PC-3 (cell line): ENCODE results near the gene LIN9. TPM values are rescaled to one million over a fixed set of nuclear protein-coding genes. Genes with fewer than 3 reads are reported as not detected.

Experiments
- ATAC-seq: fragments of 200-7000 bp; cut with Tn5 transposase; 2 replicates; pipeline ENCODE4 v1.9.1; 2020; ENCODE audit warnings: mild to moderate bottlenecking, moderate library complexity
- BruUV-seq: library from RNA; stranded (reverse); fragments of 400-500 nt; replicated peaks from 2 replicates; lab custom pipeline; 2021; lab: Mats Ljungman, UMichigan
- CTCF ChIA-PET: fragments of 300-600 bp; sonication (Branson Sonifier 250); formaldehyde crosslinking; loops from one replicate; lab custom pipeline; 2022; ENCODE audit warnings: antibody characterized with exemption; lab: Charles Lee
- POLR2A ChIA-PET: fragments of 300-600 bp; sonication (Branson Sonifier 250); formaldehyde crosslinking; loops from one replicate; lab custom pipeline; 2022; ENCODE audit warnings: antibody characterized with exemption; ENCODE audit not compliant: unreplicated experiment; lab: Charles Lee
- DNase-seq: peaks from one replicate; pipeline ENCODE4 v3.0.0-alpha.2; 2015
- H2AFZ ChIP-seq: fragments of 300-600 bp; sonication (generic); 2 replicates; pipeline ENCODE4 v1.6.0; 2016; ENCODE audit warnings: antibody characterized with exemption, low read length
- H3F3A ChIP-seq: fragments of 300-600 bp; sonication (generic); one replicate; pipeline ENCODE4 v1.6.0; 2017; ENCODE audit warnings: antibody characterized with exemption, low read length, control low read depth, mild to moderate bottlenecking; ENCODE audit not compliant: unreplicated experiment
- H3K27ac ChIP-seq: fragments of 300-600 bp; sonication (generic); 2 replicates; pipeline ENCODE4 v1.5.1; 2016; ENCODE audit warnings: mild to moderate bottlenecking, low read length
- H3K27me3 ChIP-seq: fragments of 300-600 bp; sonication (generic); 2 replicates; pipeline ENCODE4 v1.6.1; 2016; ENCODE audit warnings: low read length, mixed read lengths
- H3K36me3 ChIP-seq: fragments of 300-600 bp; sonication (generic); 2 replicates; pipeline ENCODE4 v1.6.1; 2016; ENCODE audit warnings: low read depth, mixed run types, low read length, mixed read lengths
- H3K4me1 ChIP-seq: fragments of 300-600 bp; sonication (generic); 2 replicates; pipeline ENCODE4 v1.5.1; 2016; ENCODE audit warnings: low read length; ENCODE audit not compliant: insufficient read depth
- H3K4me2 ChIP-seq: fragments of 300-600 bp; sonication (generic); 2 replicates; pipeline ENCODE4 v1.6.0; 2016; ENCODE audit warnings: low read length
- H3K4me3 ChIP-seq: fragments of 300-600 bp; sonication (generic); 2 replicates; pipeline ENCODE4 v1.5.1; 2016; ENCODE audit warnings: mild to moderate bottlenecking, low read length, mixed read lengths
- H3K79me2 ChIP-seq: fragments of 300-600 bp; sonication (generic); 2 replicates; pipeline ENCODE4 v1.6.1; 2017; ENCODE audit warnings: low read length, mixed read lengths
- H3K9ac ChIP-seq: fragments of 300-600 bp; sonication (generic); 2 replicates; pipeline ENCODE4 v1.6.0; 2016; ENCODE audit warnings: mild to moderate bottlenecking, low read length
- H3K9me2 ChIP-seq: fragments of 300-600 bp; sonication (generic); replicated peaks from 2 replicates; pipeline ENCODE4 v1.6.1; 2016; ENCODE audit warnings: mixed run types, low read length, mixed read lengths
- H3K9me3 ChIP-seq: fragments of 300-600 bp; sonication (generic); 2 replicates; pipeline ENCODE4 v1.6.1; 2016; ENCODE audit warnings: low read length, mixed read lengths
- H4K20me1 ChIP-seq: fragments of 300-600 bp; sonication (generic); 2 replicates; pipeline ENCODE4 v1.6.1; 2016; ENCODE audit warnings: low read length, mixed read lengths
- CTCF ChIP-seq: fragments of 300-600 bp; sonication (generic); conservative IDR thresholded peaks from 2 replicates; pipeline ENCODE4 v1.5.1; 2017; ENCODE audit warnings: antibody characterized with exemption, low read depth, mild to moderate bottlenecking, low read length
- EZH2 ChIP-seq: fragments of 300-600 bp; sonication (generic); IDR thresholded peaks from one replicate; pipeline ENCODE4 v1.6.1; 2017; ENCODE audit warnings: antibody characterized with exemption, mild to moderate bottlenecking, low read length; ENCODE audit not compliant: unreplicated experiment
- EZH2phosphoT487 ChIP-seq: fragments of 300-600 bp; sonication (generic); IDR thresholded peaks from 2 replicates; pipeline ENCODE4 v1.6.1; 2018; ENCODE audit warnings: mild to moderate bottlenecking, antibody characterized with exemption, low read length, borderline replicate concordance
- intact Hi-C: fragments of 100-400 bp; cut with micrococcal nuclease; formaldehyde crosslinking; loops from 2 replicates; pipeline ENCODE4 v1.9.0; 2023
- total RNA-seq: library from RNA; depleted of rRNA; stranded (reverse); fragments of >200 nt; gene quantifications from 2 replicates; pipeline ENCODE4 v1.2.3, GENCODE V29; 2014

LIN9 gene
- total RNA-seq, 1 experiment from 2014 or later: 25.3 TPM

DNA sequence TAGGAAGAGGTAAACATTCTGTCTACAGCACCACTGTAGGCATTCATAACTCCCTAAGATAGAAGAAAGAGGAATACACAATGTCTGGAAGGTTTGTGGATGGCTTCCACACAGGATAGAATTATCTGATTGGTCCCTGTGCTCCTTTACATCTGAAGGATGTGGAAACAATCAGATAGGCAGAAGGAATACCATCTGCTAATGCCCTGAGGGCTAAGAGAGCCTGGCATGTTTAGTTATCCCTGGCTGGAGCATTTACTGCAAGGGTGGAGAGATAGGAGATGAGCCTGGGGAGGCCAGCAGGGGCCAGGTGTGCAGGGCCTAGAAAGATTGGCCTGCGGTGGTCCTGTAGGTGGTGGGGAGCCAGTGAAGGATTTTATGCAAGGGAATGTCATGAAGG, 113.8 kb downstream of the LIN9 start:
- H3K36me3 ChIP-seq: no peaks in the 10 kb centered on the region
- H3K9me3 ChIP-seq: no peaks in the 10 kb centered on the region
- ATAC-seq: peak; percentile 12; the same call in 1 of the 2 replicates
- POLR2A ChIA-PET: no interaction called here
- no peak overlapping the region for H3K4me2 ChIP-seq
- BruUV-seq: no TSS peak
- CTCF ChIA-PET: no interaction called here
- H3K79me2 ChIP-seq: no peaks in the 10 kb centered on the region
- peak; percentile 28 for DNase-seq
- no peaks in the 10 kb centered on the region for H3K4me1 ChIP-seq
- intact Hi-C loops: no loop called here
- H2AFZ ChIP-seq: no peak overlapping the region
- H4K20me1 ChIP-seq: no peaks in the 10 kb centered on the region
- no peaks in the 10 kb centered on the region for H3K9me2 ChIP-seq
- H3K9ac ChIP-seq: no peak overlapping the region
- H3K27ac ChIP-seq: no peak overlapping the region
- H3K4me3 ChIP-seq: no peak overlapping the region
- H3K27me3 ChIP-seq: no peaks in the 10 kb centered on the region
- no peaks in the 10 kb centered on the region for H3F3A ChIP-seq
- TF ChIP-seq EZH2: no peak
- no peak for TF ChIP-seq EZH2phosphoT487
- no peak for TF ChIP-seq CTCF

DNA sequence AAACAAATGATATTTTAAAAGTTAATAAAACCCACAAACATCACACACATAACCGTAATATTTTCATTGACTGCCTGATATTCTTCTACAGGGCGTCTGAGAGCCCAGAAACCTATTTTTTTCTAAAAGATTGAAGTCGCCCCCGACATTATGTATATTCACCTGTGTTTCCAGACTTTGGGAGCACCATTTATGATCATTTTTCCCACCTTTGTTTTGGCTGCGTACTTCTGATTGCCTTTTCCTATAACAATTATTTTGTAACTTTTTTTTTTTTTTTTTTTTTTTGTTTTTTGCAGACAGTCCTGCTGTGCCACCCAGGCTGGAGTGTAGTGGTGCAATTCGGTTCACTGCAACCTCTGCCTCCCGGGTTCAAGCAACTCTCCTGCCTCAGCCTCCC, 121.6 kb downstream of the LIN9 start:
- no TSS peak for BruUV-seq
- peaks cover 21% of the 10 kb centered on the region for H4K20me1 ChIP-seq
- POLR2A ChIA-PET: no interaction called here
- H3F3A ChIP-seq: no peaks in the 10 kb centered on the region
- H3K4me3 ChIP-seq: peak overlapping the region; percentile 80
- peaks cover 49% of the 10 kb centered on the region for H3K79me2 ChIP-seq
- no peak overlapping the region for H3K27ac ChIP-seq
- peak overlapping the region; percentile 84 for H3K9ac ChIP-seq
- peaks cover 24% of the 10 kb centered on the region for H3K4me1 ChIP-seq
- H2AFZ ChIP-seq: peak overlapping the region; percentile 94
- DNase-seq: no peak
- peak overlapping the region; percentile 90 for H3K4me2 ChIP-seq
- H3K9me2 ChIP-seq: no peaks in the 10 kb centered on the region
- no peaks in the 10 kb centered on the region for H3K27me3 ChIP-seq
- ATAC-seq: no peak
- intact Hi-C loops: loop anchor here (2.0 to 5.0 kb wide), 3 partner anchors 63 to 1980 kb away; partner anchors contain the start of genes IBA57 and LIN9
- CTCF ChIA-PET: no interaction called here
- H3K9me3 ChIP-seq: no peaks in the 10 kb centered on the region
- no peak for TF ChIP-seq EZH2
- TF ChIP-seq CTCF: no peak
- TF ChIP-seq EZH2phosphoT487: no peak
- H3K36me3 ChIP-seq: no peaks in the 10 kb centered on the region; the same call in 1 of the 2 replicates

DNA sequence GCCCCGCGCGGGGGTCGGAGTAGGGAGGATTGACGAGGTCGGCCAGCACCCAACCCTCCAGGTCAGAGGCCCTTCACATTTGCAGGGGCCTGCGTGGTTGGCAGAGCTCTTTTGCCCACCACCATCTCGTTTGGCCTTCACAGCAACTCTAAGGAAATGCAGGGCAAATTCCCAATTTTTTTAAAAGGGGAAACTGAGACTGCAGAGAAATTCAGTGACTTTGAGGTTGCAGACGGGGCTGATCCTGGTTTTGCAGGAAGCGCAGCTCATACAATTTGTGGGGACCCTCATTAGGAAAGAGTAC, 122.0 kb downstream of the LIN9 start:
- Histone ChIP-seq H3K9ac (peak overlapping the region; percentile 84), H3K27me3 (no peaks in the 10 kb centered on the region), H2AFZ (peak overlapping the region; percentile 94), H3K9me3 (no peaks in the 10 kb centered on the region), H3K4me2 (peak overlapping the region; percentile 90), H3K9me2 (no peaks in the 10 kb centered on the region), H3F3A (no peaks in the 10 kb centered on the region), H3K36me3 (no peaks in the 10 kb centered on the region; the same call in 1 of the 2 replicates), H4K20me1 (peaks cover 24% of the 10 kb centered on the region), H3K79me2 (peaks cover 53% of the 10 kb centered on the region), H3K4me3 (peak overlapping the region; percentile 80), H3K27ac (peak overlapping the region; percentile 42), H3K4me1 (peaks cover 27% of the 10 kb centered on the region)
- no peak for TF ChIP-seq EZH2
- no peak for TF ChIP-seq EZH2phosphoT487
- no peak for TF ChIP-seq CTCF
- DNase-seq: no peak
- POLR2A ChIA-PET: no interaction called here
- CTCF ChIA-PET: no interaction called here
- intact Hi-C loops: loop anchor here (2.0 to 5.0 kb wide), 3 partner anchors 62 to 1980 kb away; partner anchors contain the start of genes IBA57 and LIN9
- TSS peak; percentile 91 for BruUV-seq
- ATAC-seq: no peak
